Breast epithelium (tissue), 3 donors: ENCODE measurements around the gene SLC50A1.

Source experiments
- CTCF ChIP-seq, 3 donors: fragments of 450-650 bp; IDR thresholded peaks; one replicate each; pipeline ENCODE4 v1.5.1; 2016 to 2017; ENCODE audit warnings: antibody characterized with exemption in 3 of 3, mild to moderate bottlenecking in 3 of 3, moderate library complexity in 3 of 3
- POLR2A ChIP-seq: fragments of 450-650 bp; IDR thresholded peaks from one replicate; pipeline ENCODE4 v1.6.1; 2016; ENCODE audit warnings: antibody characterized with exemption, mild to moderate bottlenecking, moderate library complexity
- POLR2AphosphoS5 ChIP-seq, 3 donors: sonication (generic); formaldehyde crosslinking; IDR thresholded peaks; one replicate each; pipeline ENCODE4 v1.6.1; 2017; ENCODE audit warnings: antibody characterized with exemption in 3 of 3

GRCh38 chr1:155126556-155127104 is 9.0 kb upstream of the SLC50A1 start:
- TF ChIP-seq POLR2A (no peak), CTCF (IDR thresholded peaks at IDR 0.05) (no peak), POLR2AphosphoS5 (IDR thresholded peaks at IDR 0.05) (no peak)
